SK-N-MC (cell line): ENCODE measurements around the gene FAM89B.

Source experiments
- EZH2 ChIP-seq: fragments of 200-600 bp; sonication (generic); IDR thresholded peaks from one replicate; pipeline ENCODE4 v1.6.1; 2017; ENCODE audit warnings: antibody characterized with exemption
- FOXP2 ChIP-seq: optimal IDR thresholded peaks from 2 replicates; pipeline ENCODE3; 2011; ENCODE audit warnings: mild to moderate bottlenecking, moderate library complexity; ENCODE audit not compliant: insufficient read depth; ENCODE audit errors: extremely low read length, control extremely low read depth
- POLR2AphosphoS5 ChIP-seq: IDR thresholded peaks from 2 replicates; pipeline ENCODE4 v1.6.1; 2012; ENCODE audit warnings: mild to moderate bottlenecking, low read depth, low read length, borderline replicate concordance

DNA sequence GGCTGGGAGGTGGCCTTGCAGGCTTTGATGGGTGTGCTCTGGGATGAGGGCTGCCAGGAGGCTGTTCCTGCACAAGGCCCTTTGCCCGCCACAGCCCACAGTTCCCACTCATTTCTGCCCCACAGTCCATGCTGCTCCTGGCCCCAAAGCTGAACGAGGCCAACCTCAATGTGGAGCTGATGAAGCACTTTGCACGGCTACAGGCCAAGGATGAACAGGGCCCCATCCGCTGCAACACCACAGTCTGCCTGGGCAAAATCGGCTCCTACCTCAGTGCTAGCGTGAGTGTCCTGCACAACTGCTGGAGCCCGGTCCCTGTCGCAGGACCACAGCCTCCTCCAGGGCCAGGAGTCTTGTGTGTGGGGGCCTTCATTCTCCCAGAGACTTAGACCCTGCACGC is 37.2 kb upstream of the FAM89B start:
- TF ChIP-seq EZH2 (no peak), POLR2AphosphoS5 (no peak), FOXP2 (no peak)
